GM10266 (cell line): ENCODE results near the gene PFN3.

Experiments
- DNase-seq: peaks from one replicate; pipeline ENCODE4 v3.0.0; 2012; ENCODE audit errors: extremely low spot score
- CTCF ChIP-seq: IDR thresholded peaks from 2 replicates; pipeline ENCODE4 v1.5.1; 2012; ENCODE audit warnings: mild to moderate bottlenecking, low read depth; ENCODE audit not compliant: control insufficient read depth, insufficient read depth; ENCODE audit errors: missing control alignments

Gene PFN3

GRCh38 chr5:177431317-177432142 is 31.1 kb upstream of the PFN3 start:
- TF ChIP-seq CTCF = no peak
- peak; percentile 64 for DNase-seq

GRCh38 chr5:177430972-177431316 is 30.5 kb upstream of the PFN3 start:
- DNase-seq = no peak
- TF ChIP-seq CTCF = no peak

DNA sequence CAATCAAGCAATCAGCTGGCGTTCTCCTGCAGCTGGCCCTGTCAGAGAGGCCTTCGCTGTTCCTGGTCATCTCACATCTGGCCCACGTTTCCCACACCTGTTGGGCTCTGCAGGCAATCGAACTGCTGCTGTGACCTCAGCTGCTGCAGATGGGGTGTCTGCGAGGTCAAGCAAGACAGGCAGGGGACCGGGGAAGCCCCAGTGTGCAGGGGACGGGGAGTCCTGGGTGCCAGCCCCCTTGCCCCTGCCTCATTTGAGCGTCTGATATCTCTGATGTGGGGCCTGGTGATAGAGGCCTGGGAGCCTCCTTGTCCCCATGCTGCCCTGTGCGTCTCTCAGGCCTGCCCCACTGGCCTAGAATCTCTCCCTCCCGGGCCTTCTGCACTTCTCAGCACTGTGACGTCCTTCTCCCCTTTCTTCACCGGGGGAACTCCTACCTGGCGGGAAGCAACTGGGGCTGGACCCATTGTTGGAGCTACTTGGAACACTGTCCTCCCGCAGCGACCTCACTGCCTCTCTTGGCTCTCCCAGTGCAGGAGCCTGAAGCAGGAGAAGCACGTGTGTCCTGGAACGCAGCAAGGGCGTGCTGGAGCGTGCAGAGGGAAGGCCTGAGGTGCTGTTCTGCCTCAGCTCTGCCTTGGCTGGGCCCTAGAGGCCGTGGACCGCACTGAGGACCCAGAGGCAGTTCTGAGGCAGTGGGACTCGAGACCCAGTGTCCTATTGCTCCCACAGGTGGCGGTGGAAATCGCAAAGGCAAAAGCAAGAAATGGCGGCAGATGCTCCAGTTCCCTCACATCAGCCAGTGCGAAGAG is 29.9 kb upstream of the PFN3 start:
- no peak for TF ChIP-seq CTCF
- no peak for DNase-seq

GRCh38 chr5:177429248-177430040 is 29.0 kb upstream of the PFN3 start:
- TF ChIP-seq CTCF = no peak
- DNase-seq = peak; percentile 83

- DNase-seq = no peak
- no peak for TF ChIP-seq CTCF
Observed at GRCh38 chr5:177428574-177429217, 28.2 kb upstream of the PFN3 start.

DNA sequence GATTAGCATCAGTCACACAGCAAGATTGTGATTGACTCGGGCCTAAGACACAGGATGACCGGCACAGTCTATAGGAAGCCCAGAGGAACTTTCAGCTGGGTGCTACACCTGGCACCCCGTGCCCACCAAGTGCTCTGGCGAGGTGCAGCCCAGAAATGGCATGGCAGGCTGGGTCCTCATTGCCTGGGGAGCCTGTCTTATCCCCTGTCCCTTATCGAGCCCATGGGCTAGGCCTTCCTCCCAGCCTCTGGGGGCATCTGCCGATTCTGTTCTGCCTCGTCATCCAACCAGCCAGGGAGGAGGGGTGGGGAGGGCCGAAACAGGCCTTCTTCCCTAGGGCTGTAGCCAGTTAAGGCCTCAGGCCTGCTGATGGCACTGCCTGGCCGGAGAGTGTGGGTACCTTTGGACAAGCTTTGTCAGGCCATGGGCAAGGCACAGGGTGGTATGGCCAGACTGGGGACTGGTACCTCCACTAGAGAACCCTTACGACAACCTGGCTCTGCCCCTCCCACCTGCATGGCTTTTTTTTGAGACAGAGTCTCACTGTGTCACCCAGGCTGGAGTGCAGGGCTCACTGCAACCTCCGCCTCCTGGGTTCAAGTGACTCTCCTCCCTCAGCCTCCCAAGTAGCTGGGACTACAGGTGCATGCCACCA is 27.6 kb upstream of the PFN3 start:
- TF ChIP-seq CTCF = no peak

More for the DNA sequence above, 27.6 kb upstream of the PFN3 start:
- no peak for DNase-seq
